ENCODE data around the gene CDRT15L2.
"Not testable (repeated sequence)": the region's sequence is repeated elsewhere in the genome, so short reads cannot be mapped to it uniquely, and the experiment has no call there.

DNA sequence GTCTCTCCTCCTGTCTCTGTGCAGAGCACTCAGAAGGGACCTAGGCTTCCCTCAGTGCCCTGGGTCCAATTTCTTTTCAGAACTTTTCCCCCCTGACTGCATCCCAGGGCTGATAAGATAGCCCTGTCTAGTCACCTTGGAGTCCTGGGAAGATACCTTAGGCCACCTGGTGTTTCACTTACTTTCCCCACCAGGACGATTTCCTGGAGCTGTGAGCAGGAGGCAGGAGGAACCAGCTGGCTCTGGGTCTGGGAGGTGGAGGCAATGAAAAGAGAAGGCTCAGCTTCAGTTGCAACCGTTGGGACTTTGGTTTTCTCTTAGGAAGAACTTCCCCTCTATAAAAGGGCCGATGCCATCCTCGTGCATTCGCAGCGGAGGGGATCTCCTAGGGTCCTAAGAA, 12.1 kb upstream of the CDRT15L2 start:
- not testable (repeated sequence) for TF ChIP-seq POLR2A, CTCF (IDR thresholded peaks at IDR 0.05)

All from stomach (tissue), 4 donors.